Non-pigmented ciliary epithelial cell (primary cell): Measurements from ENCODE around the gene SLC43A3.
"Not testable (repeated sequence)": the region's sequence is repeated elsewhere in the genome, so short reads cannot be mapped to it uniquely, and the experiment has no call there.

Experiments
- DNase-seq: peaks from one replicate; pipeline ENCODE4 v3.0.0-alpha.2; 2010; ENCODE audit warnings: low read depth

Gene SLC43A3

GRCh38 chr11:57405271-57405860 is 21.6 kb downstream of the SLC43A3 start:
- no peak for DNase-seq

- no peak for DNase-seq
Measured at GRCh38 chr11:57403802-57404147, 23.1 kb downstream of the SLC43A3 start.

- DNase-seq = not testable (repeated sequence)
Measured at GRCh38 chr11:57403003-57403801, 23.7 kb downstream of the SLC43A3 start.

GRCh38 chr11:57402188-57403002 is 24.5 kb downstream of the SLC43A3 start:
- no peak for DNase-seq

DNA sequence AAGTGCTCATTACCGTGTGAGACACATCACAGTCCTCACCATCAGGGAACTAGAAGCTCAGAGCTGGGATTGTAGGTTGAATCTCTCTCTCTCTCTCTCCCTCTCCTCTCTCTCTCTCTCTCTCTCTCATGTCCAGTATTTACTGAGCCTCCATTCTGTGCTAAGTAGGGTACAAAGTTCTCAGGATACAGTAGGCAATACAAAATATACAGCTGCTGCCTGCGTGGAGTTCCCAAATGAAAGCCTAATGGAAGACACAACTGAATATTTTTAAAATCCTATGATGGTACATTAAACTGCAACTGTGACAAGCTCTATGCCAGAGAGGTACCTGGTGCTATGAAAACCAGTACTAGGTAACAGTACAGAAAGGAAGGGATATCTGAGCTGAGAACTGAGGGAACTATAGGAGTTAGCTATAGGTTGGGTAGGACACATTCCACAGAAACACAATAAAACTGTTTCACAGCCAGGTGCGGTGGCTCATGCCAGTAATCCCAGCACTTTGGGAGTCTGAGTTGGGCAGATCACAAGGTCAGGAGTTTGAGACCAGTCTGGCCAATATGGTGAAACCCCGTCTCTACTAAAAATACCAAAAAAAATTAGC is 26.8 kb downstream of the SLC43A3 start:
- no peak for DNase-seq

GRCh38 chr11:57399221-57399620 is 27.7 kb downstream of the SLC43A3 start:
- DNase-seq = no peak

GRCh38 chr11:57397394-57397990 is 29.4 kb downstream of the SLC43A3 start:
- no peak for DNase-seq

- no peak for DNase-seq
Measured at GRCh38 chr11:57396744-57397143, 30.2 kb downstream of the SLC43A3 start.

DNA sequence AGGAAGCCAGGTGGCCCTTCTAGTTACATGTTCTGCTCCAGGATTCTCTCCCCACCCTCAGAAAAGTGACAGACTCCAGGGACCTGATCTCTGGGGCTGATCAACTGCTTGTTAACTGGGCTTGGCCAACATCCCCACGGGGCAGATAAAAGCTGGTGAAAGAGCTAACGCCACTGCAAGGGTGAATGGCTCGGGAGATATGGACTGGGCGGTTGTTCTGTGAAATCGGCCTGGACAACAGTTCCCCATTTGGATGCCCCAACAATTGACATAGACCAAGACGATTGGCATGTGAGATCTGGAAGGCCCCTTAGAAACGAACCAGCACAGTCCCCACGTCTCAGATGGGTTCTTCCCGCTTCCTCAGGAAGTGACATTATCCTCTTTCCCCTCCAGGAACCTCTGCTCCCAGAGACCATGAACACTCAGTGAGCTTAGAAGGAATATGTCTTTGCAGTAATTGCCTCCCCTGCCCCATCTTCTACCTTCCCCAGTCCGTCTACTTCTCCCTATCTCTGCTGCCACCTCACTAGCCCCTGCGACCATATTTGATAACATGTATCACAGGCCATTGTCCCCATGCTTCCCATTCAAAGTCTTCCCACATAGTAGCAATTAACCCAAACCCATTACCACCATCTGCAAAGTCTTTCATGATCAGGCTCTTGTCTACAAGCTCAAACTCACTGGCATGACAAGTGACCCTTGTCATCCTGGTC is 30.9 kb downstream of the SLC43A3 start:
- no peak for DNase-seq

GRCh38 chr11:57394203-57394965 is 32.5 kb downstream of the SLC43A3 start:
- no peak for DNase-seq

GRCh38 chr11:57392763-57393105 is 34.2 kb downstream of the SLC43A3 start:
- no peak for DNase-seq

DNA sequence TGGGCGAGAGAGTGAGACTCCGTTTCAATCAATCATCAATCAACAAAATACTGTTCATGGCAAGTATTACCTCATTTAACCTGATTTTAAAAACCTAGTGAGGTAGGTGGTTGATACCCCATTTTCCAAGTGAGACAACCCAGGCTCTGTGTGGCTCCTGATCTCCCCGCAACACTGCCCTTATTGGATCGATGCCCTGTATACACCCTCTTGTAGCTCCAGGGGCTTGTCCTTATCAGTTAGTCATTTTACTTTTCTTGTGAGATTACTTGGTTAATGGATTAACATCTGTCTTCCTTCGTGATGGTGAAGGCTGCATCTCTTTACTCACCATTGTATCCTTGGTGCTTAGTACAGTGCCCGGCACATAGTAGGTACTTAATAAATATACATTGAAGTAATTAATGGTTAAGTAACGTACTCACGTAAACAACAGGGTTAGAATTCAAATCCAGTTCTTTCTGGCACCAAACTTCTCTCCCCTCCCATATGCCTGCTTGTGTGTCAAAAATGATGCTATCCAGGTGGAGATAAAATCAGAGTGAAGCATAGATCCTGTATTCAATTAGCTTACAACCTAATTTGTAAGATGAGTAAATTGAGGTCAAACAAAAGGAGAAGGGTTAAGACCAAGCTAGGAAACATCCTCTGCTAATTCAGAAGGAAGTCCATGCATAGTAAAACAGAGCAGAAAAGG is 34.7 kb downstream of the SLC43A3 start:
- DNase-seq = no peak

GRCh38 chr11:57391539-57391938 is 35.4 kb downstream of the SLC43A3 start:
- no peak for DNase-seq

GRCh38 chr11:57391111-57391510 is 35.8 kb downstream of the SLC43A3 start:
- no peak for DNase-seq

DNA sequence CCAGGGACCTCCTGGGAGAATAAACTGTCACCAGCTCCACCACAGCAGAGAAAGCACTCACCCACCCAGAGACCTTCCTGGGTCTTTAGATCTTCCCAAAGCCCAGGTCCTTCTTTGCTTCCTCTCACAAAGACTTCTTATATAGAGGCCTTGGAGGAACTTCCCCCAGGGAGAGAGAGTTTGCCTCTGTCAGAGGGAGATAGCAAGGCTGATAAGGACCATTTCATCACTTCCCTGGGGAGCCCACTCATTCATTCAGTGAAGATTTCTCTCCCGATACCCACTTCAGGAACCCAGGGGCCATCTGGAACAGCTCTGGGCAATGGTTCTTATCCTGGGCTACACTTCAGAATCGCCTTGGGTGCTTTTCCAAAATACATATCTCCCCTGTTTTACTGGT is 36.4 kb downstream of the SLC43A3 start, which contains the start of gene PRG2:
Gene PRG2, minus strand, starts transcription at position 116 of the 400 bp plus-strand sequence. CDS start 706 bp downstream, outside the sequence.
- DNase-seq = no peak

DNA sequence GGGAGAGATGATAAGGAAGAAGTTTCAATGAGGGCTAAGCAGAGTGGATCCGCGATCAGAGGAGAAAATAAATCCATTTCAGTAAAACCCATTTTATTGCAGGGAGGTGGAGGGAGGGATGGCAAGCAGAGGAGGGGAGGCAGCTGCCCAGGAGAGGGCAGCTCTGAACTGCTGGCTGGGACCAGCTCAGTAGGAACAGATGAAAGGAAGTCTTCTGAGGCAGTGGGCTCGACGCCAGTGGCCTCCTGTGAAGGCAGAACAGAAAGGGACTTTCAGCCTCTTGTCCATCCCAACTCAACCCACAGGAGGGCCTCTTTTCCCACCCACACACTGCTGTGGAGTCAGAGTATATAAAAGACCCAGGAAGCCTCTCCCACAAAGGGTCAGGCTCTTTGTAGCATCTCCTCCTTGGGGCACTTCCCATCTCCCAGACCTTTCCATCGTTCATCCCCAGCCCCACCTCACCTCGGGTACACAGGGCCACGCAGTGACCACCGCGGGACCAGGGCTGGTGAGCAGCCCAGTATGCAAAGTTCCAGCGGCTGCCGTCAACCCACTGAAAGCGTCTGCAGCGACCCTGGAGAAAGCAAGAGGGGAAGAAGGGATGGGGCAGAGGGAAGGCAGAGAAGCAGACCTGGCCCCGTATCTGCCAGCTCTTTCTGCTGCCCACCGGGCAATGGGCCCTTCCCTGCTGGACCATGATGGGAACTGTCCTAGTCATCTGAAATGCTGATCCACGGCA is 39.5 kb downstream of the SLC43A3 start:
- DNase-seq = no peak

- no peak for DNase-seq
Measured at GRCh38 chr11:57386178-57386940, 40.6 kb downstream of the SLC43A3 start.

DNA sequence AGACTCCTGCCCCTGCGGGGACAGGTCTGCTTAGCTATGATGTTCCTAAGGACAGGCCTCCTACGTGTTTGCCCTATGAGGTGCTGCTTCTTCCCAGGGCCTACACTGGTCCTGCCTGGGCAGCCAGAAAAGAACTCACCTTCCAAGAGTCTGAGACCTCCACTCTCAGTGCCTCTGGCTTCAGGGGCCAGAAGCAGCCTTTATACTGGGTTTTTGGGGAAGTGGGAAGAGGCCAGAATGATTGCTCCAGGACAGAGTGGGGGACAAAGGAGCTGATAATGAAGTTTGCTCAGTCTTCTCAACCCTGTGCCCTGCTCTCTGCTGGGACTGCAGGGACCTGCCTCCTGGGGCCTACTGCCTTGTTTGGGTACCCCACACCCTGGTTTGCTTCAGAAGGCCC is 45.9 kb downstream of the SLC43A3 start, which contains the start of gene PRG3:
Gene PRG3, minus strand, starts transcription at position 176 of the 400 bp plus-strand sequence. CDS start 442 bp downstream, outside the sequence.
- no peak for DNase-seq
